A549 (cell line): Measurements from ENCODE around the gene AKR1C1.
"Not testable (repeated sequence)": the region's sequence is repeated elsewhere in the genome, so short reads cannot be mapped to it uniquely, and the experiment has no call there.

ENCODE experiments used
- BHLHE40 ChIP-seq: IDR thresholded peaks from 2 replicates; pipeline ENCODE4 v1.6.1; 2012; ENCODE audit warnings: low read depth, low read length, inconsistent platforms
- CTCF ChIP-seq: fragments of >200 bp; sonication (Bioruptor Twin); formaldehyde crosslinking; IDR thresholded peaks from 3 replicates; pipeline ENCODE4 v1.5.1; 2016
- MAFK ChIP-seq: fragments of 450-650 bp; IDR thresholded peaks from 2 replicates; pipeline ENCODE4 v1.6.1; 2014; ENCODE audit not compliant: partially characterized antibody
- POLR2A ChIP-seq: IDR thresholded peaks from 2 replicates; pipeline ENCODE4 v1.6.1; 2012; ENCODE audit warnings: mild to moderate bottlenecking, low read length
- TF ChIP-seq, protein P1 (sequence below): fragments of 150-350 bp; IDR thresholded peaks from 2 replicates; pipeline ENCODE4 v1.6.1; 2014; ENCODE audit warnings: low read depth, mild to moderate bottlenecking, low read length

GRCh38 chr10:4974400-4974799 lies 11.2 kb downstream of the AKR1C1 start:
- TF ChIP-seq CTCF, POLR2A, BHLHE40, MAFK: not testable (repeated sequence)
- TF ChIP-seq, protein P1, sequence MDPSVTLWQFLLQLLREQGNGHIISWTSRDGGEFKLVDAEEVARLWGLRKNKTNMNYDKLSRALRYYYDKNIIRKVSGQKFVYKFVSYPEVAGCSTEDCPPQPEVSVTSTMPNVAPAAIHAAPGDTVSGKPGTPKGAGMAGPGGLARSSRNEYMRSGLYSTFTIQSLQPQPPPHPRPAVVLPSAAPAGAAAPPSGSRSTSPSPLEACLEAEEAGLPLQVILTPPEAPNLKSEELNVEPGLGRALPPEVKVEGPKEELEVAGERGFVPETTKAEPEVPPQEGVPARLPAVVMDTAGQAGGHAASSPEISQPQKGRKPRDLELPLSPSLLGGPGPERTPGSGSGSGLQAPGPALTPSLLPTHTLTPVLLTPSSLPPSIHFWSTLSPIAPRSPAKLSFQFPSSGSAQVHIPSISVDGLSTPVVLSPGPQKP = not testable (repeated sequence)
